HuH-7.5 (cell line): ENCODE results near the gene NCAM1.

ENCODE experiments used
- DNase-seq: peaks from one replicate; pipeline ENCODE4 v3.0.0; 2011; ENCODE audit warnings: low spot score

Gene NCAM1

GRCh38 chr11:113131036-113131775 lies 170.0 kb downstream of the NCAM1 start:
- no peak for DNase-seq

DNA sequence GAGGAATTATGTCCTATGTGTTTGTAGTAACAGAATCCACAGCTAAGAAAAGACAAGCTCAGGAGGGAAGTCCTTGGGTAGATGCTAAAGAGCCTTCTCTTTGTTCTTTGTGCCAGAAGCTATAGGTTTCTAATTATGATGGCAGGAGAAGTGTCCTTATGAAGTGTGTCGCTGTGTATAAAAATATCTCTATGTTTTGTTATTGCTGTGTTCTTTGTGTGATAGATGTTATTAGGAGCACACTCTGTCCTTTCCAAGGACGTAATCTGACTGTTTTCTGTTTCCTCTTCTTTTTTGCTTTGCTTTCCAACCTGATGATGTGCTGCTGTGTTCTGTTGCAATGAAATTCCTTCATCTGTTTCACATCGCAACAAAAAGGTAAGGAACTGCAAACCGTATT lies 171.9 kb downstream of the NCAM1 start:
- DNase-seq, result no peak

GRCh38 chr11:113134626-113135025 lies 173.4 kb downstream of the NCAM1 start:
- DNase-seq, result no peak

- DNase-seq, result no peak
Observed at GRCh38 chr11:113137713-113138529, 176.7 kb downstream of the NCAM1 start.

DNA sequence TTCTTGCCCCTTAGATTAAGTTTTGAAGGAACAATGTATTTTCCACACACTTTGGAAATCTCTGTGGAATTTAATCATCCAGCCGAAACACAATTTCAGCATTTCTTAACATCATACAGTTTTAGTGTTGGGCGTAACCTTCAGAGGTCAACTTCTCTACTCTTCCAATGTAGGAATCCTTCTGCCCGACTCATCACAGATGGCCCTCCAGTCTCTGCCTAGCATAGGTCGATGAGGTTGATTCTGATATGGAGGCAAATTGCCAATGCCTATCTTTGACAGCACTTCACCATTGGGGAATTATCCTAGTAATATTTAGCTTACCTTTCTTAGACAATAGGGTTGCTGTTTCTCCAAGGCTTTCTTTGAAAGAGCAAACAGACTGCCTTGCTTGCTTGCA lies 177.5 kb downstream of the NCAM1 start:
- DNase-seq, result no peak

DNA sequence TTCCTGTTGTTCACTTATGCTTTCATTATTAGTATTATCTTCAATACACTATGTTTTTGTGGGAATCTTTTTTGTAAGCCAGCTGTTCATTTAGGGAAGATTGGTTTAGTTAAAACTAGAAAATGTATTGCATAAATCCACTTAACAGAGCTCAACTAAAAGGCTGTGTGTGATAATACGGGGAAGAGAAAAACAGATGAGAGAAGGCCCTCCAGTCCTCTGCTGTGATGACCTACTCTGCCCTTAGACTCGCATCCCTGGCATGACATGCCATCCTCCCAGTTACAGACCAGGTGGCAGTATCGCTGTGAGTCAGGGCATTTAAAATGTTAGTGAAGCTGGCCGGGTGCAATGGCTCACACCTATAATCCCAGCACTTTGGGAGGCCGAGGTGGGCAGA lies 179.8 kb downstream of the NCAM1 start:
- no peak for DNase-seq

DNA sequence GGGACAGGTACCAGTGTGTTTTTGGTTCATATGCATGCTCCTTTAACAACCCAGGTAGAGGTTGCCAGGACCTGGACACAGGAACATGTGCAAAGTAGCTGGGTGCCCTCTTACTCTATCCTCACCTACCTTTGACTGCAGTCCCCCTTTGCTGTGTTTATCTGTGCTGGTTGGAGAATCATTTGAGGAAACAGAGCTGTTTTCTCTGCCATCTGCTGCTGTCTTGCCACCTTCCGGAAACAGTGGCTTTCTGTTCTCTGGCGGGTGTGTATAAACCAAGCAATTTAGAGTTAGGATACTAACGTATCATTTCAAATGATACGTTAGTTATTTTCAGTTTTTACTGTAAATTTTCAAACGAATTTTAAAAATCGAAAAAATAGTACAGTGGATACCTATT lies 181.3 kb downstream of the NCAM1 start:
- DNase-seq, result no peak

DNA sequence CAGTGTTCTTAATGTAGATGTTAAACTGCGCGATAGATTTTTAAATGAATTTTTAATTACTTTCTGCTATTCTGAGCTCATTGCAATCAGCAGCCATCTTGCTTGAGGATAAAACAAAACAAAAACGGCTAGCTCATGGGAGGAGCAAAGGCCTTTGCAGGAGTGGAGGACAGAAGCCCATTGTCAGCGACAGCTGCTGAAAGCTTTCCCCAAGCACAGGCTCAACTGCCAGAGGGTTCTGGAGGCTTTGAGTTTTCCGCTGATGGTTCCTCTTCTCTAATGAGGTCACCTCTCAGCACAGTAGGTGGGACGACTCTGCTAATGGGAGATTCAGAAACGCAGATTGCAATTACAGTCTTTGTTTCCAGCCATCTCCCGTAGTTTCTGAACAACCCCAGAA lies 186.0 kb downstream of the NCAM1 start:
- DNase-seq, result no peak

GRCh38 chr11:113148076-113148475 lies 186.9 kb downstream of the NCAM1 start:
- no peak for DNase-seq

GRCh38 chr11:113148652-113149051 lies 187.4 kb downstream of the NCAM1 start:
- no peak for DNase-seq

- no peak for DNase-seq
Observed at GRCh38 chr11:113151521-113151920, 190.3 kb downstream of the NCAM1 start.

DNA sequence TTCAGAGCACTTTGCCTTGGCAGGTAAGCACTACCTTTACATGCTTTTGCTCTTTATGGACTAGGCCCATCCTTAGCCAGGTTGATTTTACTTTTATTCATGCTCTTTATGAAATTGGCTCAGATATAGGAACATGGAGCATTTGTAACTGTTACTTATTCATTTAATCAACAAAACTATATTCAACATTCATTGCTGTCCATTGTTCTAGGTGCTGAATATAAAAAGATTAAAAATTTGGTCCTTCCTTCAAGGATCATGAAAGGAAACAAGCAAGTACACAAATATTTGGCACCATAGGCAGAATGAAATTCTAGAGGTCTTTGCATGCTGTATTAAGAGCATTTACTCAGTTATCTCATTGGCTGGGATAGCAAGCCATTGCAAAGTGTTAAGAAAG lies 191.3 kb downstream of the NCAM1 start:
- DNase-seq, result no peak

DNA sequence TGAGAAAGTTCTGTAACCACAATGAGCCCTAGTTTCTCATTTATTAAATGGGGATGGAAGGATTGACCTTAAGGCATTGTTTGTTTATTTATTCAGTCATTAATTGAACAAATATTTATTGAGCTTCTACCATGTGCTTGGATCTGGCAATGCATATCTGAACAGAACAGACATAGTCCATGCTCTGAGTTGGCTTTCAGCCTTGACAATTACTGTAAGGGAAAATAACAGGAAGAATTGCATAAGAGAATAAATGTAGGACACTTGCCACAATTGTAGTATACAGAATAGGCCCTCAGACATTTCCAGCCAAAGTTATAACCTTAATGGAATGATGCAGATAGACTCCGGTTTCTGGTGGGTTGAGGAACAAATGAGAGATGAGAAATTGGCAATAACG lies 192.6 kb downstream of the NCAM1 start:
- DNase-seq, result no peak

GRCh38 chr11:113159988-113160807 lies 199.0 kb downstream of the NCAM1 start:
- DNase-seq, result no peak

GRCh38 chr11:113160808-113161124 lies 199.5 kb downstream of the NCAM1 start:
- no peak for DNase-seq

- DNase-seq, result no peak
Observed at GRCh38 chr11:113161711-113162591, 200.7 kb downstream of the NCAM1 start.

DNA sequence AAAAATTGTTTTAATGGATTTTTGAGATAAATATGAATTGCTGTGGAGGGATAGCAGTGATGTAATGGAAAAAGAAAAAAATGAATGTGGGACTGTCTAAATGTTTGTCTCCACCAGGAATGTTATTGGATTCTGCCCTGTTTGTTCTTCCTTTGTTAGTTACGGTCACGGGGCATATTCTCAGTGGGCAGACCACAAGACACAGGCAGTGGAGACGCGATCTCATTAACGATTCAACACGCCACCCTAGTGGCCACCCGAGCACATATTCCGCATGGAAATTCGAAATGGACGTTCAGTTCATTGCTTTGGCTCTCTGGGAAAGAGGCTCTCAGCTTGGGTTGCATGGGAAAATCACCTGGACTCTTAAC lies 201.4 kb downstream of the NCAM1 start:
- DNase-seq, result no peak

- DNase-seq, result no peak
Observed at GRCh38 chr11:113163291-113164030, 202.2 kb downstream of the NCAM1 start.

GRCh38 chr11:113166280-113166679 lies 205.1 kb downstream of the NCAM1 start:
- DNase-seq, result no peak

DNA sequence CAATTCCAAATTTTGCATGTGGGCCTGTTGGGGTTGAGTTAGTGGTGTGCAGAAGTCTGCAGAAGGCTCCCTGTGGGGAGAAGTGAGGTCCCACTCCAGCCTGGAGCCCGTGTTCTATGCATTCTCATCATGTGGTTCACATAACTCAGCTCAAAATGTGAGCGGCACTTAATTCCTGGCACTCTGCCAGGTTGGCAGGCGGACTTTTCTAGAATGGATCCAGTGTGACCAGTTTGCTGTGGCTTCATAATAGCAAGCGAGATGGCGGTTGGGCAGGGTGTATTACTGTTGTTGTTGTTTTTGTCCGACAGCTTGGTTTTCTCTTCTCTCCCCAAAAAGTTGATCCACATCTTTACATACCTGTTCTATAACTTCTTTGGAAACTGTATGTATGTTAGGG lies 206.4 kb downstream of the NCAM1 start:
- no peak for DNase-seq
